NCI-H226 (cell line): ENCODE results near the gene GNG3.
"Not testable (repeated sequence)": the region's sequence is repeated elsewhere in the genome, so short reads cannot be mapped to it uniquely, and the experiment has no call there.

ENCODE experiments used
- DNase-seq: peaks from one replicate; pipeline ENCODE4 v3.0.0-alpha.2; 2015

The GNG3 gene

DNA sequence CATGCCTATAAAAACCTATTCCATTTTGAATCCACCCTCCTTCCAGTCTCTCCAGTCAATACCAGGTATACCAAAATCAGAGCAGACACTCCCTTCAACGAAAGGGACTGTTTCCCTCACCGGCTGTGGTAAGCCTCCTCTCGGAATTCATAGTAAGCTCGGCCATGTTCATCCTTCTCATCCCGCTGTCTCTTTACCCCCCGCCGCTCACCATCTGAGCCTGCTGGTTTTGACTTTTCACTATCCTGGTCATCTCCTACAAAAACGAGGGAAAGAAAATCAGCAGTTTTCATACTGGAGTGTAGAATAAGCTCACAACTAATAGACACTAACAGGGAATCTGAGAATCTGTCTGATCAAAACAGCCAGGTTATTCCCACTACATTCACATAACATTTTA lies 16.7 kb downstream of the GNG3 start:
- no peak for DNase-seq

DNA sequence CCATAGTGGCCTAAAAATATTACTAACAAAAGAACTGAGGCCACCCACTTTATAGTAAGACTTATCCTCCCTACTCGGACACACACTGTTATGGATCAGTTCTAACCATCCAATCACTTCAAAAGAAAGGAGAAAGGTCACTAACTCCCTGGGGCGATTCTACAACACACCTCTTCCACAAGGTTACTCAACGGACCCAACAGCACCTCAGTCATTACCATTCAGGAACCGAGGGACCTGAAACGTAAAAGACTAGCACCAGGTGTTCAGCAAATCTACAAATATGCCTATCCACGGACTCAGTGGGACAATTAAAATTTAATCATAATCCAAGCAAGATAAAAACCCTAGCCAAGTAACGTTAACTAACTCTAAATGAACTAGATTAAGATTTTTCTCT lies 18.2 kb downstream of the GNG3 start:
- no peak for DNase-seq

DNA sequence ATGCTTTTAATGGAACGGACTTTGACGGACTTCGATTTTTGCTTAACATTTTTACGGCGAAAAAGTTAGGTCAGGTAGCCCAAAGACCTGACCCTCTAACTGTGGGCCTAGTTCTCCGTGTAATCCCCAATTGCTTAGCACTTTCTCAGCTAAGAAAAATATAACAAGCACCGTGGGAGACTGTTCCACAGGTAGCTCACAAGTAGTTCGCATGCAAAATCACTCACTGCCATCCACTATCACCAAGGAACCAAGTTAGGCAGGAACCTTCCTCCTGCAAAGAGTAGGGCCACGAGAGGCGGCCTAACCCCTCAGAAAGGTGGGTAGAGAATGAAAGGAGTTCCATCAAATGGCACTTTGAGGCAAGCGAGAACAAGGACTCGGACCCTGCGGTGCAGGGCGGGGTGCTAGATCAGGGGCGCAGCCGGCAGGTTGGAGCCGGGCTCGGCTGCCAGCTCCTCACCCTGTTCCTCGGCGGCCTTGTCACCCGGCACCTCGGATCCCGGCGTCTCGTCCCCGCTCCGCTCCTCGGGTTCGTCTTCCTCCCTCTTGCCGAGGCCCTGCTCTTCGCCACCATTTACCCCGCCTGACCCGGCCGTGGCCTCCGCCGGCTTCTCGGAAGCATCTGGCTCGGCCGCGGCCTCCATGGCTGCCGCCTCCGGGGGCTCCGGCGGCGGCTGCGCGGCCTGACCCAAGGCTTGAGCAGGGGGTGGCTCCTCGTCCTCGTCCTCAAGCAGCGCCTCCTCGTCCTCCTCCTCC lies 18.9 kb downstream of the GNG3 start:
- DNase-seq, result no peak

DNA sequence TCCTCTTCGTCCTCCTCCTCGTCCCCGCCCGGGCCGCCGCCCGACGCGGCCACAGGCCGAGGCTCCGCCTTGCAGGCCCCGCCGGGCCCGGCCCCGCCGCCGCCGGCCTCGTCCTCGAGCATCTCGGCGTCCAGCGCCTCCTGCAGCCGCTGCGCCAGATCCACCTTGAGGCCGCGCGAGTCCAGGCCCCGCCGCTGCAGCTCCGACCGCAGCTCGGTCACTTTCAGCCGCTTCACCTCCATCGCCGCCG lies 19.4 kb downstream of the GNG3 start:
- no peak for DNase-seq

DNA sequence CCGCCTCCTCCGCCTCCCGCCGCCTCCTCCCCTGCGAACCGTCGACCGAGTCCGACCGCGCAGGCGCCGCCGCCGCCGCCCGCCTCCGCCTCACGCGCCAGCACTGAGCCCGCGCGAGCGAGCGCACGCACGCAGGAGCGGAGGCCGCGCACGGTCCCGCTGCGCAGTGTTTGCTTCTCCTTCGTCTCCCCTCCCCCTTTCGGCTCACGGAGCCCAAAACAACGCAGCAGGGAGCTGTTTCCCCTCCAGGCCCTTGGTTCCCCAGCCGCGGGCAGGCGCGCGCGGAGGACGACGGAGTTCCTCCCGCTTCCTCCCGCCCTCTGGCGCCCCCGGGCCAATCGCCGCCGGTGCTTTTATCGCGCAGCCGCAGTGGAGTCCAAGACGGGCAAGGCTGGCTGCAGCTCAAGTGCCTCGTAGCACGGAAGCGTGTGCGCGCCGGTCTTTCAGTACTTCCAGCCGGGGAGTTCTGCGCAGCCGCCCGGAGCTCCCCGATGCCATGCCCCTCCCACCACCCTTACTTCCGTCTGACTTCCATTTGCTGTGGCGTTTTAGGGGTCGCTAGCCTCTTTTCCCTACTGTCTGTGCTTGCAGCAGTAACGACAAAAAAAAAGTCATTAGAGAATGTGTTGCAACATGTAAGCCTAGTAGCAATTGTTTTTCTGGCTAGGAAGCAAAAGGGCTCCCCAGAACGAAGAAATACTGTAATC lies 19.8 kb downstream of the GNG3 start, which contains the start of gene HNRNPUL2:
TSS of gene HNRNPUL2 (minus strand) at position 293 of the 707 bp plus-strand sequence. CDS start 301 bp downstream, outside the sequence.
- DNase-seq, result peak; percentile 99

DNA sequence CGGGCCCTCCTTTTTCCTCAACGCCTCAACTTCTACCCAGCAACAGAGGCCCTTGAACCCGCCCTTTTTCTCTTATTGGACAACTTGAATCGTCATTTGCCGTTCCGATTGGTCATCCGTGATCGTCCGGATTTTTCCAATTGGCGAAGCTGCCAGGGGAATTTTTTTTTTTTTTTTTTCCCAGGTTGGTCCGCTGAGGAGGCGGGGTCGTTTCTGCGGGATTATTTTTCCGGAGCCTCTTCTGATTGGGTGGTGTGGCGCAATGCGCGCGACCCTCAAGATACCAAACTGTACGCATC lies 20.3 kb downstream of the GNG3 start:
- peak; percentile 88 for DNase-seq

DNA sequence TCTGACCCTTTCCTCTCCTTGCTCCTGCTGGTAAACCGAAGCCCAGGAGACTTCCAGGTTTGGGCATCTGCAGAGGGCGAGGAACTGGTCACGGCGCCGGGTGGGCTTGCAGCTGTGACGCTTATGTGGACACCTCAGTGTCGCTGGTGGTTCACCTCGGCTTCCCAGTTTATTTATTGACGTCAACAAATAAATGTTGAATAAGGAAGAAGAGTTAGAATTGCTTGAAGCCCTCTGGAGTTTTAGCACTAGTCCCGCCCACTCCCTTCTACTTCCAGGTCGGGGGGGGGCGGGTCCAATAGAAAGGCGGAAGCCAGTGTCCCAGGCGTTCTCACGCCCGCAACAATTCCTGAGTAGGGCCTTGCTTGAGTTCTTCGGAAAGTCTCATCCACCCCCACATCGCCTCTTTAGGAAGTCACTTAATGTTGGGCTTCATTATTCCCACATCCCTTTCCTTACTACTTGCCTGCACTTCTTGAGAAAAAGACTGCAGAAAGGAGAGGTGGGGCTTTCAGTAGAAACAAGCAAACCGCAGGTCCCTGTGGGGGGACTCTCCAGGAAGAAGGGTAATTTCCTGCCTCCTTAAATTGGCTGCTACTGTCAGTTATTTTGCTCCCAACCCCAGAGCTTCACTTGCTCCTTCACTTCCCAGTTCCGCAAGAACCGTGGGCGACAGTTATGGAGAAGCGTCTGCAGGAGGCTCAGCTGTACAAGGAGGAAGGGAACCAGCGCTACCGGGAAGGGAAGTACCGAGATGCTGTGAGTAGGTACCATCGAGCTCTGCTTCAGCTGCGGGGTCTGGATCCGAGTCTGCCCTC lies 20.9 kb downstream of the GNG3 start, which contains the start of gene TTC9C:
TSS of gene TTC9C (plus strand) at position 316 of the 818 bp plus-strand sequence. CDS start at position 679, 363 bp downstream.
- DNase-seq, result peak; percentile 83

DNA sequence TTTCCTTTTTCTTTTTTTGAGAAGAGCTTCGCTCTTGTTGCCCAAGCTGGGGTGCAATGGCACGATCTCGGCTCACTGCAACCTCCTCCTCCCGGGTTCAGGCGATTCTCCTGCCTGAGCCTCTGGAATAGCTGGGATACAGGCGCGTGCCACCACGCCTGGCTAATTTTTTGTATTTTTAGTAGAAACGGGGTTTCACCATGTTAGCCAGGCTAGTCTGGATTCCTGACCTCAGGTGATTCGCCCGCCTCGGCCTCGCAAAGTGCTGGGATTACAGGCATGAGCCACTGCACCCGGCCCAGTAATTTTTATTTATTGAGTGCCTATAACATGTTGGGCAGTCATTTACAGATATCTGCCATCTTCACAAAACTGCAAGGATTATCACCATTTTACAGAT lies 22.6 kb downstream of the GNG3 start:
- DNase-seq, result not testable (repeated sequence)

DNA sequence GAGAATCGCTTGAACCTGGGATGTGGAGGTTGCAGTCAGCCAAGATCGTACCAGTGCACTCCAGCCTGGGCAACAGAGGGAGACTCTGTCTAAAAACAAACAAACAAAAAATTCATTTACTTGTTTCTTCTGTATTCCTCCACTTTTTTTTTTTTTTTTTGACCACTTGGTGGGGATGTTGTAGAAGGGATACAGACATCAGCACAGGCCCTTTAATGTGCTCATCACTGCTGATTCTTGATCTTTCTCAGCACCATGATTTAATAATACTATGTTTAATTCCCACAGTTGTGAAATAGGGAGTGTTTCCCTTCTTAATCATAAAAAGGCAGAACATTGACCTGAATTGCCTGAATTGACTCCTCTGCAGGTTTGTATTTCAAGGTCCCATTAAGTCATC lies 25.4 kb downstream of the GNG3 start:
- no peak for DNase-seq

DNA sequence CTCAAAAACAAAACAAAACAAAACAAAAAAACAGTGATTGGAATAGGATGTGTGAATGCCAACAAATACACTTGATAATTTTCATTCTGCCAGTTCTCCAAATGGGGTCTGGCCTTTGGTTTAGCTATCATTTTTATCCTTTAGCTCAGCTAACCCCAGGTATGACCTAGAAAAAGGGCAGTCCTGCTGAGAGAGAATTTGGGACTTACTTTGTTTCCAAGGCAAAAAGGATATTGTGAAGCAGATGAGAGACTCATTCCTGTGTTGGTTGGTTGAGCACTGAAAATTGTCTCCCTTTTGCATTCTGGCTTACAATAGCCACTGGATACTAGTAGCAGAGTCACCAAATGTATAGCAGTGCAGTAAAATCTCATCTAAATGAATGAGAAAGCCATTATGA lies 29.7 kb downstream of the GNG3 start:
- no peak for DNase-seq

DNA sequence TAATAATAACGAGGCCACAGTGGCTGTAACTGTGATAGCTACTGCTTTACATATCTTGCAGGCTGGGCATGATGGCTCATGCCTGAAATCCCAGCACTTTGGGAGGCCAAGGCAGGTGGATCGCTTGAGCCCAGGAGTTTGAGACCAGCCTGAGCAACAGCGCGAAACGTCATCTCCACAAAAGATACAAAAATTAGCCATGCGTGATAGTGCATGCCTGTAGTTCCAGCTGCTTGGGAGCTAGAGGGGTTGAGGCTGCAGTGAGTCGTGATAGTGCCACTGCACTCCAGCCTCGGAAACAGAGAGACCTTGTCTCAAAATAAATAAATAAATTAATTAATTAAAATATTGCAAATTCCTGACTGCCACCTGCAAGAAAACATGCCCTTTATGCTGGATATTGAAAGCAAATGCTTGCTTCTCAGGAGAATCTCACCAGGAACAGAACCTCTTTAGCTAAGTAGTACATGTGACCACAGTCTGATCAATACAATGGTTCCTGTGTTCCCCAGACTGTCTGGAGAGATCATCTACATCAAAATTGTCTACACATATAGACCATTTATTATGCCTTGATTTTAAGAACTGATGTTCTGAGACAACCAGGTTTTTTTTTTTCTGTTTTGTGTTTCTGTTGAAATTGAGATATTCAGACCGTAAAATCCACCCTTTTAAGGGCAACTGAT lies 40.1 kb downstream of the GNG3 start:
- DNase-seq, result no peak

DNA sequence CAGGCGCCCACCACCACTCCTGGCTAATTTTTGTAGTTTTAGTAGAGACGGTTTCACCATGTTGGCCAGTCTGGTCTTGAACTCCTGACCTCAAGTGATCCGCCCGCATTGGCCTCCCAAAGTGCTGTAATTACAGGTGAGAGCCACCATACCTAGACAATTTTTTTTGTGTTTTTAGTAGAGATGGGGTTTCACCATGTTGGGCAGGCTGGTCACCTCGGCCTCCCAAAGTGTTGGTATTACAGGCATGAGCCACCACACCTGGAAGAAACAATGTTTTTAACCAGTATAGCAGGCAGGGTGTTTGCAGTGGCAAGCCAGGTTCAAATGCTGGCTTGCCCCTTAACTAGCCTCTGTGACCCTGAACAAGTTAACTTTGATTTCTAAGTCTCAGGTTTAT lies 42.5 kb downstream of the GNG3 start:
- DNase-seq, result not testable (repeated sequence)

DNA sequence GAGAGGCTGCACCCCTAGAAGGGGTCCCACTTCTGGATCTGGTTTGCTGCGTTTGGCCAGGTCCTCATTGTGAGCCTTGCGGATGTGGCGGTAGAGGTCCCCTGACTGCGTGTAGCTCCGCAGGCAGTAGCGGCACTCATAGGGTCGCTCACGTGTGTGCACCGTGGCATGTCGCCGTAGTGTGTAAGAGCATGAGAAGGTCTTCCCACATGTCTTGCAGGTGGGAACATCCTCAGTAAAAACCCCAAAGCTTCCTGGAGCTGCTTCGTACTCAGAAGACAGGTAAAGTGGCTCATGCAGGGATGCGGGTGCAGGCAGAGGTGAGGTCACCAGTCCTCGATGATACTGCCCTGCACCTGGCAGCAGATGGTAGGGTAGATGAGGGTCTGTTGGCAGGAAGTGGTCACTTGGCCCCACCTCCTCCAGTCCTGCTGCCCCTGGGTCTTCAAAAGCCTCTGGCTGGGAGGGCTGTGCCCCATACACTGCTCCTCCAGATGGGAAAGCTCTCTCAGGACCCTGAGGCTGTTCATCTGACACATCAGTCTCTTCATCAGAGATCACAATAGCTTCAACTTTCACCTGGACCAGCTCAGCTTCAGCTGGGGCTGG lies 44.8 kb downstream of the GNG3 start:
- DNase-seq, result no peak

DNA sequence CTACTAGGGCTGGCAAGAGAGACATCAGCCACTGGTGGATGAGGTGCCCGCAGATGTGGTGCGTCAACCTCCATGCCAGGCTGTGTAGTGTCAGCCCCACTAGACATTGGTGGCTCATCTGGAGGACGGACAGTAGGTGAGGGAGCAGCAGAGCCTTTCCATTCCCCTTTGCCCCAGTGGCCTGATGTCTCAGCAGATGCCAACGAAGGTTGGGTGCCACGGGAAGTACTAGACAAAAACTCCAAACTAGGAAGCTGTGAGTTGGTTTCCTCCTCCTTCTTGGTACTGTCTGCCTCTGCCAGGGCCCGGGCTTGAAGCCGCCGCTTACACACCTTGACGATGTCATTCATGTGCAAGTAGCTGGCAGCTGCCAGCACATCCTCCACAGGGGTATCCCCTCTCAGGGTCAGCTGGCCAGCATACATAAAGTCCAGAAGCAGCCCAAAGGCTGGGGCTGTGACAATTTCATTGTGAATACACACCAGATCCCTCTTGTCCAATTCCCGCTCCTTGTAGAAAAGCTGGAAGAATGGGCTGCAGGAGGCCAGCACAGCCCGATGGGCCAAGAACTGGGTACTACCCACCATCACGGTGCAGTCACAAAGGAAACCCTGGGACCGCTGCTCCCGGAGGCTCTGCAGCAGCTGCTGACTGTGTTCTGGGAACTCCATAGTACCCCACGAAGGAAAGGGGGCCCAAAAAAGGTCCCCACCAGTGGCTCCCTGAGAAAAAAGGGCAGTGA lies 45.7 kb downstream of the GNG3 start:
- no peak for DNase-seq

DNA sequence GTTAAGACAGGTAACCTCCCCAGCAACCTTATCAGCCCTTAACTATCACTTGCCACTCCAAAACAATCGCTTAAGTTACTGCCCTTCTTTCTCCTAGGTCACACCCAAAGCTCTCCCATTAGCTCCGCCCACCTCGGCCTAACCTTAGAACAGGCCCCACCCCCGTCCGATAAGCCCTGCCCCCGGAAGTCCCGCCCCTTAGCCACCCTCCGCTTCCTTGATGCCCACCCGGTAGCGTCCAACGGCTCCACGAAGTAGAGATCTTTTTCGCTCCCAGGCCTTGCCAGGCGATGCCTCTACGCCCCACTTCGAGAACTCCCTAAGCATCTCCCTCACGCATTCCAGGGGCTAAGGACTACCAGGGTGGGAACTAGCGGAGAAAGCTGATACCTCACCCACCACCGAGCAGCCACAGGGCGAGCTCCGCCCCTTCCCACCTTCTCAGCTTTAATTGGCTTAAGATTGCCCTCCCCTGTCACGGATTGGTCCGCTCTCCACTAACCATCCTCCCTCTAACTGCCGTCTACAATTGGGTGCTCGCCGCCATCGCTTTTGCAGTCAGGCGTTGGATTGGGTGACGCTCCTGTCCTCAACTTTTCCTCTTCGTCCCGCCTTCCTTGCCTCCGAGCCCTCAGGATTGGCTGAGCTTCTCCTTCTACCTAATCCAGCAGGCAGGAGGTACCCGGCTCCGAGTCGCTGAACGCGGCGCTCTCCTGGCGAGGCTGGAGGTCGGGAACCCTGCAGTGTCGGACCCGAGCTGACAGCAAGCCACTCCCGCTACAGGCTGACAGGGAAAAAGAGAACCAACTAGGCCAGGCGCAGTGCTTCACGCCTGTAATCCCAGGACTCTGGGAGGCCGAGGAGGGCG lies 46.5 kb downstream of the GNG3 start, which contains the start of gene ZBTB3:
TSS of gene ZBTB3 (minus strand) at position 425 of the 868 bp plus-strand sequence. CDS start 496 bp downstream, outside the sequence.
- peak; percentile 97 for DNase-seq

DNA sequence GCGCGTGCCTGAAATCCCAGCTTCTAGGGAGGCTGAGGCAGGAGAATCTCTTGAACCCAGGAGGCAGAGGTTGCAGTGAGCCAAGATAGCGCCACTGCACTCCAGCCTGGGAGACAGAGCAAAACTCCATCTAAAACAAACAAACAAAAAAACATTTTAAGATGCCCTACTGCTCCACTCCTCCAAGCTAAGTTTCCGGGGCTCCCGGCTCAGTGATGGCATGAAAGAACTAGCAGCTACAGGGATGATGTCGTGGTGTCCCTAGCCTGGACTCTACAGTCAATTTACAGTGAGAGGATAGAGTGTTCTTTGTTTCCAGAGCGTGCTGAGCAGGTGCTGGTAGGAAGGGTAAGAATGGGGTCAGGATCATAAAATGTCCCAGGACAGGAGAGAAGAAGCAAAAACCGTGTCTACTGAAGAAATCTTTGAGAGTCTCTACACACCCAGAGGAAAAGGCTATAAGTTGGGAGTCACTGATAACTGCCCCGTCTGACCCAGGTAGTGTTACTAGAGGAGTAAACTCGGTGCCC lies 47.7 kb downstream of the GNG3 start:
- DNase-seq, result no peak

DNA sequence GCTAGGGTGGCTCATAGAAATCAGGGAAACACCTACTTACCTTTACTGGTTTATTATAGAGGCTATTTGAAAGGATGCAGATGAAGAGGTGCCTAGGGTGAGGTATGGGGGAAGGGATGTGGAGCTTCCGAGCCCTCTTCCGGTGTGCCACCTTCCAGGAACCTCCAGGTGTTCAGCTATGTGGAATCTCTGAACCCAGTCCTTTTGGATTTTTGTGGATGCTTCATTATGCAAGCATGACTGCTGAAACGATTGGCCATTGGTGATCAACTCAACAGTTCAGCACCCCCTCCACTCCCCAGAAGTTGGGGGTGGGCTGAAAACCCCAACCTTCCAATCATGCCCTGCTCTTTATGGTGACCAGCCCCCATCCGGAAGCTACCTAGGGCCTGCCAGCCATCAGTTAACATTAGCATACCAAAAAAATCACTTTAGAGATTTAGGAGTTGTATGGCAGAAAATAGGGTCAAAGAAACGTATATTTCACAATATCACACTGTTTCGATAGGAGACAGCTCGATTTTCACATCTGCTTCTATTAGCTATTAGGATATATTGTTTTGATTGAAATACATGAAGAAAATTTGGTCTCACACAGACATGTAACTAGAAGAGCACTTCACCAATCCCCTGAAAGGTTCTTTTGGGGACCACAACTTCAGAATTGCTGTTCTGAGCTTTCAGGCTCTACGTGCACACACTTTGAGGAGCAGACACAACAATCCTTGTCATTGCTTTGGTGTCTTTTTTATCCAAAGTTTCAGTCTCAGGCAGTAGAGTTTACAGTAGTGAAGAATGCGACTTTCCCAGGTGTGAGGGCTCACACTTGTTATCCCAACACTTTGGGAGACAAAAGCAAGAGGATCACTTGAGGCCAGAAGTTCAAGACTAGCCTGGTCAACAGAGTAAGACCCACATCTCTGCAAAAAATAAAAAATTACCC lies 50.6 kb downstream of the GNG3 start:
- DNase-seq, result no peak
